Keratinocyte (primary cell): ENCODE measurements around the gene CHGA. TPM values are rescaled to one million over a fixed set of nuclear protein-coding genes. Genes with fewer than 3 reads are reported as not detected.

Experiments used
- DNase-seq: peaks from one replicate; pipeline ENCODE4 v3.0.0-alpha.2; 2011; ENCODE audit warnings: low read depth, missing footprints, low spot score
- FAIRE-seq: peaks from 2 replicates; lab custom pipeline; 2011; peaks lifted over from hg19 to GRCh38; lab: Jason Lieb, UNC
- H2AFZ ChIP-seq: 2 replicates; pipeline ENCODE4 v1.6.0; 2012; ENCODE audit warnings: low read length, control low read depth, inconsistent platforms; ENCODE audit not compliant: control insufficient read depth
- H3K27ac ChIP-seq: 2 replicates; pipeline ENCODE4 v1.5.1; 2011; ENCODE audit warnings: low read length; ENCODE audit not compliant: control insufficient read depth, insufficient read depth
- H3K27me3 ChIP-seq: 3 replicates; pipeline ENCODE4 v1.6.0; 2011; ENCODE audit warnings: low read length; ENCODE audit not compliant: control insufficient read depth, insufficient read depth; ENCODE audit errors: extremely low read depth
- H3K36me3 ChIP-seq, 2 experiments: 2 replicates in 1 of 2; 3 replicates in 1 of 2; pipeline ENCODE4 v1.5.1; 2011; ENCODE audit warnings: low read length in 2 of 2, mild to moderate bottlenecking in 1 of 2; ENCODE audit not compliant: control insufficient read depth in 2 of 2, insufficient read depth in 2 of 2; ENCODE audit errors: extremely low read depth in 1 of 2
- H3K4me1 ChIP-seq: 3 replicates; pipeline ENCODE4 v1.5.1; 2011; ENCODE audit warnings: low read length; ENCODE audit not compliant: control insufficient read depth, insufficient read depth; ENCODE audit errors: extremely low read depth
- H3K4me2 ChIP-seq: 3 replicates; pipeline ENCODE4 v1.6.0; 2011; ENCODE audit warnings: low read depth, low read length; ENCODE audit not compliant: control insufficient read depth, insufficient read depth; ENCODE audit errors: extremely low read depth
- H3K4me3 ChIP-seq, 3 experiments: fragments of 200-600 bp in 1 of 3; sonication (generic) in 1 of 3; 2 replicates in 2 of 3; 3 replicates in 1 of 3; pipeline ENCODE4 v1.5.1; 2011 to 2016; ENCODE audit warnings: low read length in 3 of 3, mild to moderate bottlenecking in 3 of 3, control low read depth in 2 of 3, inconsistent platforms in 1 of 3, low read depth in 1 of 3, mixed read lengths in 1 of 3, mixed run types in 1 of 3, moderate library complexity in 1 of 3; ENCODE audit not compliant: control insufficient read depth in 2 of 3, insufficient read depth in 2 of 3; ENCODE audit errors: extremely low read depth in 1 of 3
- H3K79me2 ChIP-seq: 2 replicates; pipeline ENCODE4 v1.6.0; 2012; ENCODE audit warnings: low read length; ENCODE audit not compliant: control insufficient read depth, insufficient read depth
- H3K9ac ChIP-seq: 3 replicates; pipeline ENCODE4 v1.6.0; 2011; ENCODE audit warnings: low read length; ENCODE audit not compliant: control insufficient read depth, insufficient read depth; ENCODE audit errors: extremely low read depth
- H3K9me1 ChIP-seq: 3 replicates; pipeline ENCODE4 v1.6.0; 2011; ENCODE audit warnings: low read length; ENCODE audit not compliant: control insufficient read depth, insufficient read depth; ENCODE audit errors: extremely low read depth
- H3K9me3 ChIP-seq: 2 replicates; pipeline ENCODE4 v1.5.1; 2012; ENCODE audit warnings: low read depth, low read length; ENCODE audit not compliant: control insufficient read depth
- H4K20me1 ChIP-seq: 3 replicates; pipeline ENCODE4 v1.6.0; 2011; ENCODE audit warnings: low read length; ENCODE audit not compliant: control insufficient read depth, insufficient read depth; ENCODE audit errors: extremely low read depth
- EZH2 ChIP-seq: IDR thresholded peaks from one replicate; pipeline ENCODE4 v1.6.1; 2012; ENCODE audit warnings: inconsistent platforms, mild to moderate bottlenecking, low read length, moderate library complexity
- dilution Hi-C: fragments of 300-500 bp; cut with MboI; formaldehyde crosslinking; loops from one replicate; pipeline ENCODE4 v1.7.0; 2020; ENCODE audit warnings: low sequenced_read_pairs; ENCODE audit not compliant: extremely low pct_ligation_motif_present
- polyA plus RNA-seq, 5 experiments: library from polyadenylated mRNA; depleted of rRNA in 3 of 5; stranded (reverse) in 3 of 5; stranded (forward) in 1 of 5; unstranded in 1 of 5; fragments of >200 nt; gene quantifications; 1 replicate in 1 of 5; 2 replicates in 3 of 5; 3 replicates in 1 of 5; pipeline versions ENCODE4 v1.2.1 to v1.2.3, GENCODE V29; 2011 to 2012; ENCODE audit warnings: missing spikeins in 2 of 5, low read depth in 1 of 5, low replicate concordance in 1 of 5
- TF ChIP-seq, protein P1 (sequence below), 3 experiments: IDR thresholded peaks in 1 of 3; conservative IDR thresholded peaks in 1 of 3; optimal IDR thresholded peaks in 1 of 3; 2 replicates in 2 of 3; 3 replicates in 1 of 3; pipeline versions ENCODE3 to v1.5.1; 2011; ENCODE audit warnings: low read length in 3 of 3, mild to moderate bottlenecking in 3 of 3, moderate library complexity in 2 of 3, control low read depth in 1 of 3, inconsistent platforms in 1 of 3; ENCODE audit not compliant: insufficient read depth in 2 of 3; ENCODE audit errors: extremely low read depth in 1 of 3

Gene CHGA
- polyA plus RNA-seq, 1 donor (not counting 4 experiments of a cell fraction or from before 2014, with no cell fraction given) = 0.04 TPM

DNA sequence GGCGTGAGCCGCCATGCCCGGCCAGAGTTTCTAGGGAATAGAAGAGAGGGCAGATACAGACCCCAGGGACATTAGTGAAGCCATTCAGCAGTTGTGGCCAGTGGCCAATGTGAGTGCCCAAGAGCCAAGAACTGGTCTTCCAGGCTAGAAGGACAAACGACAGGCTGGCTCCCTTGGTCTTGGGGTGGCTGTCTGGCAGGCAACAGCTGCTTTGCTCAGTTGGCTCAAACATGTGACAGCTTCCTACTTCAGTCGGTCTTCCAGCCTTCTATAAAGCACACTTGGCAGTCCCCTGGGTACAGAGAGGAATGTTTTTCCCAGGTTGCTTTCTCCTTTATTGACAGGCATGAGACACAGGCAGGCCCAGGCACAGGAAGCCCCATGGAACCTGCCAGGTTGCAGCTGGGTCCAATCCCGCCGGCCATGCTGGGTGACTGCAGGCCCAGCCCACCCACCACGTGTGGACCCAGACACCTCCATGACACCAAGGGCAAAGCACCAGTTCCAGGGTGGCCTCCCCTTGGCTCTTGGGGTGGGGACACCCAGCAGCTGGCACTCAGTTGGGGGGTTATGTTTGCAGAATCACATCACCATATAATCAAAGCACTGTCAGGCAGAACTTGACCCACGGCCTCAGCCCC lies 15.4 kb downstream of the CHGA start:
- Histone ChIP-seq H3K4me2 (no peak overlapping the region), H2AFZ (no peak overlapping the region), H3K79me2 (no peaks in the 10 kb centered on the region), H3K27me3 (no peaks in the 10 kb centered on the region), H3K4me1 (peaks cover 17% of the 10 kb centered on the region), H3K9me1 (no peaks in the 10 kb centered on the region), H4K20me1 (no peaks in the 10 kb centered on the region), H3K9ac (no peak overlapping the region), H3K4me3 (no peak overlapping the region), H3K9me3 (no peaks in the 10 kb centered on the region), H3K27ac (no peak overlapping the region), H3K36me3 (peaks cover 8 to 9% of the 10 kb centered on the region in 2 experiments)
- DNase-seq (no peak), FAIRE-seq (no peak)
- TF ChIP-seq, protein P1, sequence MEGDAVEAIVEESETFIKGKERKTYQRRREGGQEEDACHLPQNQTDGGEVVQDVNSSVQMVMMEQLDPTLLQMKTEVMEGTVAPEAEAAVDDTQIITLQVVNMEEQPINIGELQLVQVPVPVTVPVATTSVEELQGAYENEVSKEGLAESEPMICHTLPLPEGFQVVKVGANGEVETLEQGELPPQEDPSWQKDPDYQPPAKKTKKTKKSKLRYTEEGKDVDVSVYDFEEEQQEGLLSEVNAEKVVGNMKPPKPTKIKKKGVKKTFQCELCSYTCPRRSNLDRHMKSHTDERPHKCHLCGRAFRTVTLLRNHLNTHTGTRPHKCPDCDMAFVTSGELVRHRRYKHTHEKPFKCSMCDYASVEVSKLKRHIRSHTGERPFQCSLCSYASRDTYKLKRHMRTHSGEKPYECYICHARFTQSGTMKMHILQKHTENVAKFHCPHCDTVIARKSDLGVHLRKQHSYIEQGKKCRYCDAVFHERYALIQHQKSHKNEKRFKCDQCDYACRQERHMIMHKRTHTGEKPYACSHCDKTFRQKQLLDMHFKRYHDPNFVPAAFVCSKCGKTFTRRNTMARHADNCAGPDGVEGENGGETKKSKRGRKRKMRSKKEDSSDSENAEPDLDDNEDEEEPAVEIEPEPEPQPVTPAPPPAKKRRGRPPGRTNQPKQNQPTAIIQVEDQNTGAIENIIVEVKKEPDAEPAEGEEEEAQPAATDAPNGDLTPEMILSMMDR (optimal IDR thresholded peaks at IDR 0.05 in 1 of 3, IDR thresholded peaks at IDR 0.05 in 1 of 3, conservative IDR thresholded peaks at IDR 0.05 in 1 of 3; ENCODE audit: extremely low read depth in 1 of 3, insufficient read depth in 2 of 3, low read length in 3 of 3) = peak in 1 of 3 experiments; percentile 23
- no peak for TF ChIP-seq EZH2
- dilution Hi-C loops = no loop called here

DNA sequence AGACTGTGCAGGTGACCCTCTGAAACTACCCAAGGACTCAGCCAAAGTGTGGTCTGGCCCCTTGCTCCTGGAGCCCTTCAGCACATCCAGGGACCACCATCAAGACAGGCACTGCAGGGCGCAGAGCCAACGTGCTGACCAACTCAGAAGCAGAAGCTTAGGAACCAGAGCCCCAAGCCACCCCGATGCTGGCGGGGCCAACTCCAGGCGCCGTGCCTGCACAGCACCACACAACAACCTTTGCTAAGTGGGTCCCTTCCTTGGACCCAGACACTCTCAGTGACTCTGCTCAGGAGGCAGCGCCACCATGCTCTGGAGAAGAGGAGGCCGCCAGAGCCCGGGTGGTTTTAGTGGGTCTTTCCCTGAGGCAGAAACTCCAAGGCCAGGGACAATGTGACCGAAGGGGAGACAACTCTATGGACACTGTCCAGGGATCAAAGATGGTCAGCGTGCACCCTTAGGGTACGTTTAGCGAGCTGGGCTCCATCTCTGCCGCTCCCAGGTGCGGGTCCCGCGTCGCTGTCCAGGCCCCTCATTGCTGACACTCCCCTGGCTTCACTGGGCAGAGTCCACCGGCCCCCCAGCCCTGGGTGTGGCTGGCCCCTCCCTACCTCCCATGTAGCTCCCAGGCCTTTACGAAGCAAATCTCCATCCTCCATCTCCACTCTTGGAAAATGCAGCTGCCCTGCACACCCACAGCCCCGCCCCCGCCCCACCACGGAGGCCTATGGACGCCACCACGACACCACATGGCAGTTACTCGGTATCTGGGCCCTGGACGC lies 16.1 kb downstream of the CHGA start:
- H2AFZ ChIP-seq = no peak overlapping the region
- no peak for TF ChIP-seq EZH2
- TF ChIP-seq, protein P1 (optimal IDR thresholded peaks at IDR 0.05 in 1 of 3, IDR thresholded peaks at IDR 0.05 in 1 of 3, conservative IDR thresholded peaks at IDR 0.05 in 1 of 3; ENCODE audit: extremely low read depth in 1 of 3, insufficient read depth in 2 of 3, low read length in 3 of 3) = no peak

More for the DNA sequence above, 16.1 kb downstream of the CHGA start:
- DNase-seq (no peak), FAIRE-seq (no peak)
- H3K4me3 ChIP-seq = no peak overlapping the region
- no peaks in the 10 kb centered on the region for H4K20me1 ChIP-seq
- H3K27ac ChIP-seq = no peak overlapping the region
- no peaks in the 10 kb centered on the region for H3K9me1 ChIP-seq
- peaks cover 17% of the 10 kb centered on the region for H3K4me1 ChIP-seq
- no peaks in the 10 kb centered on the region for H3K79me2 ChIP-seq
- H3K9ac ChIP-seq = peak overlapping the region; percentile 4
- dilution Hi-C loops = no loop called here
- no peak overlapping the region for H3K4me2 ChIP-seq
- H3K9me3 ChIP-seq = no peaks in the 10 kb centered on the region
- H3K36me3 ChIP-seq = peaks cover 8 to 11% of the 10 kb centered on the region in 2 experiments
- no peaks in the 10 kb centered on the region for H3K27me3 ChIP-seq
